ENCODE measurements around the gene PCIF1. TPM values are rescaled to one million over a fixed set of nuclear protein-coding genes. Genes with fewer than 3 reads are reported as not detected.

PCIF1 gene
- total and polyA plus RNA-seq, 9 of the 15 experiments (the other 6 are each of a cell fraction or from before 2014, with no cell fraction given): 5.8 to 29.4 (median 11.3) TPM

Other genes with a start within 250 kb of the PCIF1 start
Only the 7 nearest of the 20 such genes appear.
- gene ZSWIM1, start 53.5 kb upstream of the PCIF1 start, total RNA-seq (2014; rRNA removed): 11.6 and 14.1 TPM in 2 replicates
- gene ZSWIM1, start 53.5 kb upstream of the PCIF1 start, total RNA-seq (2014; rRNA removed; fragmentation: Illumina TruSeq; extraction: Trizol): 9.0 and 9.5 TPM in 2 replicates
- 11.2 and 11.7 TPM in 2 replicates for gene ZSWIM1, start 53.5 kb upstream of the PCIF1 start, total RNA-seq (2015; rRNA removed; fragmentation: Illumina TruSeq; extraction: Trizol)
- 13.8 and 15.6 TPM in 2 replicates for gene ZSWIM1, start 53.5 kb upstream of the PCIF1 start, total RNA-seq (2021)
- 7.4 and 12.1 TPM in 2 replicates for gene ZSWIM1, start 53.5 kb upstream of the PCIF1 start, polyA plus RNA-seq (2011; rRNA removed)
- 13.7 and 14.7 TPM in 2 replicates for gene ZSWIM1, start 53.5 kb upstream of the PCIF1 start, polyA plus RNA-seq (2014; fragmentation: Illumina TruSeq; extraction: Trizol)
- gene ZSWIM1, start 53.5 kb upstream of the PCIF1 start, polyA plus RNA-seq (2014; fragmentation: Nextera tagmentation; extraction: Ambion mirVana): 1 to 10 TPM; 2.5 to 3.1 TPM
- gene ZSWIM1, start 53.5 kb upstream of the PCIF1 start, polyA plus RNA-seq (2014; rRNA removed): 7.0 and 7.3 TPM in 2 replicates
- 0.68 and 1.4 TPM in 2 replicates for gene SPATA25, start 47.1 kb upstream of the PCIF1 start, total RNA-seq (2014; rRNA removed)
- not detected in 2 replicates for gene SPATA25, start 47.1 kb upstream of the PCIF1 start, total RNA-seq (2014; rRNA removed; fragmentation: Illumina TruSeq; extraction: Trizol)
- gene SPATA25, start 47.1 kb upstream of the PCIF1 start, total RNA-seq (2015; rRNA removed; fragmentation: Illumina TruSeq; extraction: Trizol): 0.22 and 0.45 TPM in 2 replicates
- gene SPATA25, start 47.1 kb upstream of the PCIF1 start, total RNA-seq (2021): 0.49 and 0.95 TPM in 2 replicates
- gene SPATA25, start 47.1 kb upstream of the PCIF1 start, polyA plus RNA-seq (2011; rRNA removed): 0.21 and 0.53 TPM in 2 replicates
- gene SPATA25, start 47.1 kb upstream of the PCIF1 start, polyA plus RNA-seq (2014; fragmentation: Illumina TruSeq; extraction: Trizol): 0.39 and 0.42 TPM in 2 replicates
- not detected for gene SPATA25, start 47.1 kb upstream of the PCIF1 start, polyA plus RNA-seq (2014; fragmentation: Nextera tagmentation; extraction: Ambion mirVana)
- 0.63 and 0.73 TPM in 2 replicates for gene SPATA25, start 47.1 kb upstream of the PCIF1 start, polyA plus RNA-seq (2014; rRNA removed)
- gene NEURL2, start 43.5 kb upstream of the PCIF1 start, total RNA-seq (2014; rRNA removed): 1.5 and 1.7 TPM in 2 replicates
- gene NEURL2, start 43.5 kb upstream of the PCIF1 start, total RNA-seq (2014; rRNA removed; fragmentation: Illumina TruSeq; extraction: Trizol): not detected in 2 replicates
- gene NEURL2, start 43.5 kb upstream of the PCIF1 start, total RNA-seq (2015; rRNA removed; fragmentation: Illumina TruSeq; extraction: Trizol): 0.54 and 0.72 TPM in 2 replicates
- 1.2 and 1.9 TPM in 2 replicates for gene NEURL2, start 43.5 kb upstream of the PCIF1 start, total RNA-seq (2021)
- 0.22 and 0.83 TPM in 2 replicates for gene NEURL2, start 43.5 kb upstream of the PCIF1 start, polyA plus RNA-seq (2011; rRNA removed)
- 0.46 and 0.61 TPM in 2 replicates for gene NEURL2, start 43.5 kb upstream of the PCIF1 start, polyA plus RNA-seq (2014; fragmentation: Illumina TruSeq; extraction: Trizol)
- gene NEURL2, start 43.5 kb upstream of the PCIF1 start, polyA plus RNA-seq (2014; fragmentation: Nextera tagmentation; extraction: Ambion mirVana): under 1 TPM; 0.30 to 0.32 TPM
- gene NEURL2, start 43.5 kb upstream of the PCIF1 start, polyA plus RNA-seq (2014; rRNA removed): 1.0 and 1.1 TPM in 2 replicates
- 26.0 and 30.5 TPM in 2 replicates for gene CTSA, start 43.3 kb upstream of the PCIF1 start, total RNA-seq (2014; rRNA removed)
- gene CTSA, start 43.3 kb upstream of the PCIF1 start, total RNA-seq (2014; rRNA removed; fragmentation: Illumina TruSeq; extraction: Trizol): 16.1 and 21.2 TPM in 2 replicates
- gene CTSA, start 43.3 kb upstream of the PCIF1 start, total RNA-seq (2015; rRNA removed; fragmentation: Illumina TruSeq; extraction: Trizol): 40.5 and 42.9 TPM in 2 replicates
- 51.9 and 53.0 TPM in 2 replicates for gene CTSA, start 43.3 kb upstream of the PCIF1 start, total RNA-seq (2021)
- 28.3 and 44.7 TPM in 2 replicates for gene CTSA, start 43.3 kb upstream of the PCIF1 start, polyA plus RNA-seq (2011; rRNA removed)
- gene CTSA, start 43.3 kb upstream of the PCIF1 start, polyA plus RNA-seq (2014; fragmentation: Illumina TruSeq; extraction: Trizol): 60.3 and 61.7 TPM in 2 replicates
- gene CTSA, start 43.3 kb upstream of the PCIF1 start, polyA plus RNA-seq (2014; fragmentation: Nextera tagmentation; extraction: Ambion mirVana): 10 to 100 TPM in 1 of 2 experiments, 1 to 10 TPM in 1; 8.8 to 12.4 TPM
- gene CTSA, start 43.3 kb upstream of the PCIF1 start, polyA plus RNA-seq (2014; rRNA removed): 47.8 and 51.2 TPM in 2 replicates
- gene PLTP, start 22.5 kb upstream of the PCIF1 start, total RNA-seq (2014; rRNA removed): 18.6 and 28.2 TPM in 2 replicates
- 5.5 and 9.1 TPM in 2 replicates for gene PLTP, start 22.5 kb upstream of the PCIF1 start, total RNA-seq (2014; rRNA removed; fragmentation: Illumina TruSeq; extraction: Trizol)
- 16.8 and 17.6 TPM in 2 replicates for gene PLTP, start 22.5 kb upstream of the PCIF1 start, total RNA-seq (2015; rRNA removed; fragmentation: Illumina TruSeq; extraction: Trizol)
- 28.7 and 29.3 TPM in 2 replicates for gene PLTP, start 22.5 kb upstream of the PCIF1 start, total RNA-seq (2021)
- 12.2 and 24.1 TPM in 2 replicates for gene PLTP, start 22.5 kb upstream of the PCIF1 start, polyA plus RNA-seq (2011; rRNA removed)
- 25.8 and 26.5 TPM in 2 replicates for gene PLTP, start 22.5 kb upstream of the PCIF1 start, polyA plus RNA-seq (2014; fragmentation: Illumina TruSeq; extraction: Trizol)
- gene PLTP, start 22.5 kb upstream of the PCIF1 start, polyA plus RNA-seq (2014; fragmentation: Nextera tagmentation; extraction: Ambion mirVana): 1 to 10 TPM; 2.8 to 6.6 TPM
- 24.5 and 25.6 TPM in 2 replicates for gene PLTP, start 22.5 kb upstream of the PCIF1 start, polyA plus RNA-seq (2014; rRNA removed)
- 11.6 and 14.0 TPM in 2 replicates for gene ZNF335, start 37.5 kb downstream of the PCIF1 start, total RNA-seq (2014; rRNA removed)
- gene ZNF335, start 37.5 kb downstream of the PCIF1 start, total RNA-seq (2014; rRNA removed; fragmentation: Illumina TruSeq; extraction: Trizol): 3.3 and 4.3 TPM in 2 replicates
- 7.6 and 7.7 TPM in 2 replicates for gene ZNF335, start 37.5 kb downstream of the PCIF1 start, total RNA-seq (2015; rRNA removed; fragmentation: Illumina TruSeq; extraction: Trizol)
- 13.8 and 16.0 TPM in 2 replicates for gene ZNF335, start 37.5 kb downstream of the PCIF1 start, total RNA-seq (2021)
- gene ZNF335, start 37.5 kb downstream of the PCIF1 start, polyA plus RNA-seq (2011; rRNA removed): 4.8 and 9.5 TPM in 2 replicates
- 9.0 and 12.6 TPM in 2 replicates for gene ZNF335, start 37.5 kb downstream of the PCIF1 start, polyA plus RNA-seq (2014; fragmentation: Illumina TruSeq; extraction: Trizol)
- under 1 TPM; 0.39 to 0.50 TPM for gene ZNF335, start 37.5 kb downstream of the PCIF1 start, polyA plus RNA-seq (2014; fragmentation: Nextera tagmentation; extraction: Ambion mirVana)
- 10.4 and 13.2 TPM in 2 replicates for gene ZNF335, start 37.5 kb downstream of the PCIF1 start, polyA plus RNA-seq (2014; rRNA removed)
- gene MMP9, start 74.2 kb downstream of the PCIF1 start, total RNA-seq (2014; rRNA removed): 0.04 TPM in 1 of 2 replicates, not detected in the other
- gene MMP9, start 74.2 kb downstream of the PCIF1 start, total RNA-seq (2014; rRNA removed; fragmentation: Illumina TruSeq; extraction: Trizol): not detected in 2 replicates
- gene MMP9, start 74.2 kb downstream of the PCIF1 start, total RNA-seq (2015; rRNA removed; fragmentation: Illumina TruSeq; extraction: Trizol): not detected in 2 replicates
- not detected in 2 replicates for gene MMP9, start 74.2 kb downstream of the PCIF1 start, total RNA-seq (2021)
- not detected in 2 replicates for gene MMP9, start 74.2 kb downstream of the PCIF1 start, polyA plus RNA-seq (2011; rRNA removed)
- not detected in 2 replicates for gene MMP9, start 74.2 kb downstream of the PCIF1 start, polyA plus RNA-seq (2014; fragmentation: Illumina TruSeq; extraction: Trizol)
- gene MMP9, start 74.2 kb downstream of the PCIF1 start, polyA plus RNA-seq (2014; fragmentation: Nextera tagmentation; extraction: Ambion mirVana): not detected
- 0.07 TPM in 1 of 2 replicates, not detected in the other for gene MMP9, start 74.2 kb downstream of the PCIF1 start, polyA plus RNA-seq (2014; rRNA removed)

Measured in K562 (cell line).